Esophagus muscularis mucosa (tissue), 4 donors: Measurements from ENCODE around the gene DISP2. TPM values are rescaled to one million over a fixed set of nuclear protein-coding genes. Genes with fewer than 3 reads are reported as not detected.

ENCODE experiments used
- DNase-seq: peaks from one replicate; pipeline ENCODE4 v3.0.0-alpha.2; 2017; ENCODE audit errors: extremely low spot score
- H3K27ac ChIP-seq, 4 donors: fragments of 200-600 bp; sonication (generic); replicated peaks in 1 of 4; 1 replicate in 3 of 4; 2 replicates in 1 of 4; pipeline ENCODE4 v1.5.1; 2016 to 2019; ENCODE audit warnings: mild to moderate bottlenecking in 1 of 4
- H3K27me3 ChIP-seq, 4 donors: fragments of 200-600 bp; sonication (generic); one replicate each; pipeline versions ENCODE4 v1.5.1 to v1.6.0; 2016 to 2019
- H3K36me3 ChIP-seq, 4 donors: fragments of 200-600 bp; sonication (generic); one replicate each; pipeline ENCODE4 v1.5.1; 2016 to 2019
- H3K4me1 ChIP-seq, 4 donors: fragments of 200-600 bp; sonication (generic); one replicate each; pipeline ENCODE4 v1.5.1; 2016 to 2019
- H3K4me3 ChIP-seq, 4 donors: fragments of 200-600 bp; sonication (generic); 1 replicate in 2 of 4; 2 replicates in 2 of 4; pipeline ENCODE4 v1.5.1; 2016 to 2019; ENCODE audit warnings: mild to moderate bottlenecking in 4 of 4, moderate library complexity in 1 of 4
- H3K9me3 ChIP-seq, 4 donors: fragments of 200-600 bp; sonication (generic); 1 replicate in 3 of 4; 2 replicates in 1 of 4; pipeline ENCODE4 v1.5.1; 2016 to 2019
- EP300 ChIP-seq: sonication (generic); formaldehyde crosslinking; IDR thresholded peaks from one replicate; pipeline ENCODE4 v1.6.1; 2017; ENCODE audit warnings: antibody characterized with exemption
- POLR2A ChIP-seq: fragments of 450-650 bp; IDR thresholded peaks from one replicate; pipeline ENCODE4 v1.6.1; 2017; ENCODE audit warnings: antibody characterized with exemption, moderate library complexity, mild to moderate bottlenecking, low read depth
- POLR2AphosphoS5 ChIP-seq, 2 donors: sonication (generic); formaldehyde crosslinking; IDR thresholded peaks; one replicate each; pipeline ENCODE4 v1.6.1; 2017; ENCODE audit warnings: antibody characterized with exemption in 2 of 2
- WGBS: methylation state at CpG from one replicate; pipeline ENCODE4 v1.1.5; 2018; 5-methylcytosine and 5-hydroxymethylcytosine counted together
- intact Hi-C: fragments of 100-400 bp; cut with DNase I; formaldehyde crosslinking; loops from one replicate; pipeline ENCODE4 v1.15.1; 2023
- total RNA-seq, 4 donors: library from RNA; depleted of rRNA; stranded (reverse); fragments of >200 nt; gene quantifications; one replicate each; pipeline versions ENCODE4 v1.1.0 to v1.2.1, GENCODE V29; 2016
- TF ChIP-seq, protein P1 (sequence below), 3 experiments: fragments of 200-600 bp in 2 of 3; fragments of 450-650 bp in 1 of 3; sonication (generic) in 2 of 3; IDR thresholded peaks; one replicate each; pipeline ENCODE4 v1.5.1; 2017 to 2019; ENCODE audit warnings: antibody characterized with exemption in 3 of 3, mild to moderate bottlenecking in 2 of 3, moderate library complexity in 1 of 3

DISP2 gene
- total RNA-seq, 4 donors from 2014 or later = 0.13 to 0.42 (median 0.26) TPM

- no peak for TF ChIP-seq POLR2AphosphoS5 (IDR thresholded peaks at IDR 0.05)
- no peak for TF ChIP-seq EP300
- TF ChIP-seq, protein P1, sequence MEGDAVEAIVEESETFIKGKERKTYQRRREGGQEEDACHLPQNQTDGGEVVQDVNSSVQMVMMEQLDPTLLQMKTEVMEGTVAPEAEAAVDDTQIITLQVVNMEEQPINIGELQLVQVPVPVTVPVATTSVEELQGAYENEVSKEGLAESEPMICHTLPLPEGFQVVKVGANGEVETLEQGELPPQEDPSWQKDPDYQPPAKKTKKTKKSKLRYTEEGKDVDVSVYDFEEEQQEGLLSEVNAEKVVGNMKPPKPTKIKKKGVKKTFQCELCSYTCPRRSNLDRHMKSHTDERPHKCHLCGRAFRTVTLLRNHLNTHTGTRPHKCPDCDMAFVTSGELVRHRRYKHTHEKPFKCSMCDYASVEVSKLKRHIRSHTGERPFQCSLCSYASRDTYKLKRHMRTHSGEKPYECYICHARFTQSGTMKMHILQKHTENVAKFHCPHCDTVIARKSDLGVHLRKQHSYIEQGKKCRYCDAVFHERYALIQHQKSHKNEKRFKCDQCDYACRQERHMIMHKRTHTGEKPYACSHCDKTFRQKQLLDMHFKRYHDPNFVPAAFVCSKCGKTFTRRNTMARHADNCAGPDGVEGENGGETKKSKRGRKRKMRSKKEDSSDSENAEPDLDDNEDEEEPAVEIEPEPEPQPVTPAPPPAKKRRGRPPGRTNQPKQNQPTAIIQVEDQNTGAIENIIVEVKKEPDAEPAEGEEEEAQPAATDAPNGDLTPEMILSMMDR (IDR thresholded peaks at IDR 0.05) = no peak
- no peak for TF ChIP-seq POLR2A
- intact Hi-C loops = no loop called here
- 83% methylated on average over 7 of the region's 7 CpGs for WGBS
Measured at GRCh38 chr15:40399370-40399769, 41.4 kb downstream of the DISP2 start.

GRCh38 chr15:40405501-40406381 is 47.7 kb downstream of the DISP2 start, which contains the start of gene IVD:
IVD (plus strand) TSS chr15:40405795; CDS start chr15:40405828, 33 bp downstream.
- peak within 1 kb of the TSS; percentile 78 to 85 (median 82) for H3K27ac ChIP-seq
- intact Hi-C loops = no loop called here
- peak within 1 kb of the TSS; percentile 73 to 94 (median 88) for H3K4me3 ChIP-seq
- no peaks in the 10 kb centered on the region for H3K27me3 ChIP-seq
- peaks cover 21 to 33% (median 29%) of the 10 kb centered on the region in 4 donors for H3K4me1 ChIP-seq
- peak; percentile 98 for DNase-seq
- peak; percentile 89 for TF ChIP-seq POLR2AphosphoS5 (IDR thresholded peaks at IDR 0.05)
- no peak for TF ChIP-seq EP300
- peaks cover 9 to 34% (median 27%) of the 10 kb centered on the region in 4 donors for H3K36me3 ChIP-seq
- 6% methylated on average over 17 of the region's 54 CpGs for WGBS
- no peaks in the 10 kb centered on the region for H3K9me3 ChIP-seq

More at GRCh38 chr15:40399370-40399769, 41.4 kb downstream of the DISP2 start:
- no peak for DNase-seq
- Histone ChIP-seq H3K27me3 (no peaks in the 10 kb centered on the region), H3K27ac (no peak overlapping the region), H3K36me3 (peaks cover 0 to 2% (median under 1%) of the 10 kb centered on the region in 4 donors), H3K4me1 (no peaks in the 10 kb centered on the region), H3K9me3 (no peaks in the 10 kb centered on the region), H3K4me3 (no peak overlapping the region)

- Histone ChIP-seq H3K4me3 (no peak overlapping the region), H3K27ac (no peak overlapping the region), H3K27me3 (no peaks in the 10 kb centered on the region), H3K4me1 (peaks cover 21 to 33% (median 29%) of the 10 kb centered on the region in 4 donors), H3K9me3 (no peaks in the 10 kb centered on the region), H3K36me3 (peaks cover 19 to 52% (median 44%) of the 10 kb centered on the region in 4 donors)
- TF ChIP-seq, protein P1 (IDR thresholded peaks at IDR 0.05) = no peak
- no peak for TF ChIP-seq POLR2A
- TF ChIP-seq EP300 = no peak
- no peak for TF ChIP-seq POLR2AphosphoS5 (IDR thresholded peaks at IDR 0.05)
- intact Hi-C loops = no loop called here
- DNase-seq = no peak
- 80% methylated on average over 8 of the region's 8 CpGs for WGBS
Measured at GRCh38 chr15:40407330-40407990, 49.4 kb downstream of the DISP2 start.

DNA sequence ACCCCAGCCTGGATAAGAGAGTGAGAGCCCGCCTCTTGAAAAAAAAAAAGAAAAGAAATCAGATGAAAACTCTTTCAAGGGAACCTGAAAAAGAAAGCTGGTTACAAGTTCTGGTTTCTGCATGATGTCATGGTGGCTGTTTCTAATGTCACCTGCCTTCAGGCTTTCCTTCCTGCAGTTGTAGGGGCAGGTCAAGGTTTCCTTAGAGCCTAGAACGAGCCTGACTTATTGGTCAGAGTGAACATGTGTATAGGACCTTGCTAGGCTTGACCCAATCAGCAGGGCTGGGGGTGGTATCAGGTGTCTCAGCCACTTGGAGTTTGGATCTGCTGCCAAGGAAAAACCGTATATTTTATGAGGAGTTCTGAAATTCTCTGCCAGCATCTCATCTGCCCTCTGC is 51.3 kb downstream of the DISP2 start:
- Histone ChIP-seq H3K9me3 (no peaks in the 10 kb centered on the region), H3K4me3 (no peak overlapping the region), H3K4me1 (peaks cover 21 to 33% (median 29%) of the 10 kb centered on the region in 4 donors), H3K27me3 (no peaks in the 10 kb centered on the region), H3K36me3 (peaks cover 28 to 71% (median 62%) of the 10 kb centered on the region in 4 donors), H3K27ac (no peak overlapping the region)
- no peak for DNase-seq
- TF ChIP-seq, protein P1 (IDR thresholded peaks at IDR 0.05) = no peak
- TF ChIP-seq POLR2A (no peak), POLR2AphosphoS5 (IDR thresholded peaks at IDR 0.05) (no peak), EP300 (no peak)
- intact Hi-C loops = no loop called here
- 79% methylated on average over 3 of the region's 3 CpGs for WGBS

DNA sequence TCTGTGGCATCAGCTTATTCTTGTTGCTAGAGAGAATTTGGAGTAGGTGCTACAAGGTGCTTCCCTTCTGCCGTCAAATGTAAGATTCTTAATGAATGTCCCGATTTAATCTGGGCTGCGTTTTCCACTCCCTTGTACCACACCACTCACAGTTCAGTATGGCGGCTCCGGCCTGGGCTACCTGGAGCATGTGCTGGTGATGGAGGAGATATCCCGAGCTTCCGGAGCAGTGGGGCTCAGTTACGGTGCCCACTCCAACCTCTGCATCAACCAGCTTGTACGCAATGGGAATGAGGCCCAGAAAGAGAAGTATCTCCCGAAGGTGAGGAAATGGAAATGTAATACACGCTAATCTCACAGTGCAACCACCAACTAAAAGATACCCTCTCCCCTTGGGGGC is 52.5 kb downstream of the DISP2 start:
- 94% methylated on average over 9 of the region's 11 CpGs for WGBS

More for the DNA sequence above, 52.5 kb downstream of the DISP2 start:
- no peaks in the 10 kb centered on the region for H3K9me3 ChIP-seq
- no peak for DNase-seq
- H3K27me3 ChIP-seq = no peaks in the 10 kb centered on the region
- TF ChIP-seq, protein P1 (IDR thresholded peaks at IDR 0.05) = no peak
- no peak for TF ChIP-seq POLR2A
- TF ChIP-seq EP300 = no peak
- no peak for TF ChIP-seq POLR2AphosphoS5 (IDR thresholded peaks at IDR 0.05)
- H3K27ac ChIP-seq = no peak overlapping the region
- intact Hi-C loops = no loop called here
- H3K4me3 ChIP-seq = no peak overlapping the region
- peaks cover 13 to 24% (median 20%) of the 10 kb centered on the region in 4 donors for H3K4me1 ChIP-seq
- peaks cover 38 to 82% (median 73%) of the 10 kb centered on the region in 4 donors for H3K36me3 ChIP-seq
